ENCODE results near the gene C2orf92.

Gene C2orf92

GRCh38 chr2:97703741-97704140 lies 34.2 kb downstream of the C2orf92 start:
- ATAC-seq (ENCODE audit: insufficient read depth, low read depth) (no peak), DNase-seq (no peak)
- TF ChIP-seq EZH2 (IDR thresholded peaks at IDR 0.05; ENCODE audit: borderline replicate concordance, low read depth, low read length, severe bottlenecking) (no peak), CTCF (IDR thresholded peaks at IDR 0.05; ENCODE audit: borderline replicate concordance, extremely low read depth, low read length, poor library complexity, severe bottlenecking) (no peak)
- no peak overlapping the region for H3K4me3 ChIP-seq (ENCODE audit: low read depth in 1 of 2, low read length in 2 of 2)
- no peaks in the 10 kb centered on the region for H3K9me3 ChIP-seq (ENCODE audit: insufficient read depth, low read length, severe bottlenecking)
- H3K4me1 ChIP-seq (ENCODE audit: insufficient read depth, low read length): peaks cover 6% of the 10 kb centered on the region; the same call in 1 of the 2 replicates
- H2AFZ ChIP-seq (ENCODE audit: low read depth, low read length): no peak overlapping the region
- no peak overlapping the region for H3K9ac ChIP-seq (ENCODE audit: low read depth, low read length)
- no peaks in the 10 kb centered on the region for H3K79me2 ChIP-seq (ENCODE audit: insufficient read depth, low read length)
- no peak overlapping the region for H3K4me2 ChIP-seq (ENCODE audit: insufficient read depth, low read length)
- H4K20me1 ChIP-seq (ENCODE audit: insufficient read depth, low read length): no peaks in the 10 kb centered on the region
- no peaks in the 10 kb centered on the region for H3K27me3 ChIP-seq (ENCODE audit: insufficient read depth, low read length, poor library complexity)
- no peaks in the 10 kb centered on the region for H3K36me3 ChIP-seq (ENCODE audit: insufficient read depth, low read length)
- no peak overlapping the region for H3K27ac ChIP-seq (ENCODE audit: low read length)

- H3K4me2 ChIP-seq (ENCODE audit: insufficient read depth, low read length): no peak overlapping the region
- H3K36me3 ChIP-seq (ENCODE audit: insufficient read depth, low read length): no peaks in the 10 kb centered on the region
- H4K20me1 ChIP-seq (ENCODE audit: insufficient read depth, low read length): no peaks in the 10 kb centered on the region
- DNase-seq (no peak), ATAC-seq (ENCODE audit: insufficient read depth, low read depth) (no peak)
- H3K9ac ChIP-seq (ENCODE audit: low read depth, low read length): no peak overlapping the region
- H3K4me3 ChIP-seq (ENCODE audit: low read depth in 1 of 2, low read length in 2 of 2): no peak overlapping the region
- H3K79me2 ChIP-seq (ENCODE audit: insufficient read depth, low read length): no peaks in the 10 kb centered on the region
- H3K27me3 ChIP-seq (ENCODE audit: insufficient read depth, low read length, poor library complexity): no peaks in the 10 kb centered on the region
- no peak overlapping the region for H3K27ac ChIP-seq (ENCODE audit: low read length)
- no peaks in the 10 kb centered on the region for H3K9me3 ChIP-seq (ENCODE audit: insufficient read depth, low read length, severe bottlenecking)
- H3K4me1 ChIP-seq (ENCODE audit: insufficient read depth, low read length): peaks cover 5% of the 10 kb centered on the region; the same call in 1 of the 2 replicates
- TF ChIP-seq CTCF (IDR thresholded peaks at IDR 0.05; ENCODE audit: borderline replicate concordance, extremely low read depth, low read length, poor library complexity, severe bottlenecking) (no peak), EZH2 (IDR thresholded peaks at IDR 0.05; ENCODE audit: borderline replicate concordance, low read depth, low read length, severe bottlenecking) (no peak)
- H2AFZ ChIP-seq (ENCODE audit: low read depth, low read length): no peak overlapping the region
These were observed 35.5 kb downstream of the C2orf92 start for GRCh38 chr2:97704989-97705388.

GRCh38 chr2:97706112-97706511 lies 36.6 kb downstream of the C2orf92 start:
- Histone ChIP-seq H4K20me1 (ENCODE audit: insufficient read depth, low read length) (no peaks in the 10 kb centered on the region), H3K9ac (ENCODE audit: low read depth, low read length) (no peak overlapping the region), H3K4me3 (ENCODE audit: low read depth in 1 of 2, low read length in 2 of 2) (no peak overlapping the region), H3K36me3 (ENCODE audit: insufficient read depth, low read length) (no peaks in the 10 kb centered on the region), H3K27me3 (ENCODE audit: insufficient read depth, low read length, poor library complexity) (no peaks in the 10 kb centered on the region), H3K9me3 (ENCODE audit: insufficient read depth, low read length, severe bottlenecking) (no peaks in the 10 kb centered on the region), H3K4me1 (ENCODE audit: insufficient read depth, low read length) (peaks cover 11% of the 10 kb centered on the region), H2AFZ (ENCODE audit: low read depth, low read length) (no peak overlapping the region), H3K4me2 (ENCODE audit: insufficient read depth, low read length) (no peak overlapping the region), H3K79me2 (ENCODE audit: insufficient read depth, low read length) (no peaks in the 10 kb centered on the region), H3K27ac (ENCODE audit: low read length) (no peak overlapping the region)
- ATAC-seq (ENCODE audit: insufficient read depth, low read depth) (no peak), DNase-seq (no peak)
- TF ChIP-seq EZH2 (IDR thresholded peaks at IDR 0.05; ENCODE audit: borderline replicate concordance, low read depth, low read length, severe bottlenecking) (no peak), CTCF (IDR thresholded peaks at IDR 0.05; ENCODE audit: borderline replicate concordance, extremely low read depth, low read length, poor library complexity, severe bottlenecking) (no peak)

Data from DND-41 (cell line).